ENCODE measurements around the gene DPPA5.
A peak's percentile ranks its signal among the peaks of the same experiment; 100 is the strongest.
"Not testable (repeated sequence)": the region's sequence is repeated elsewhere in the genome, so short reads cannot be mapped to it uniquely, and the experiment has no call there.

Gene DPPA5

GRCh38 chr6:73314577-73315492 lies 39.2 kb downstream of the DPPA5 start:
- H3K9me3 ChIP-seq (ENCODE audit: insufficient read depth, low read length): peaks cover 11% of the 10 kb centered on the region
- H3K27ac ChIP-seq (ENCODE audit: low read length): no peak overlapping the region
- H3K9ac ChIP-seq (ENCODE audit: low read length): no peak overlapping the region
- no peaks in the 10 kb centered on the region; the same call in 1 of the 2 replicates for H3K4me1 ChIP-seq (ENCODE audit: low read length)
- peaks cover under 1% of the 10 kb centered on the region for H3K79me2 ChIP-seq (ENCODE audit: low read length)
- no peak overlapping the region for H2AFZ ChIP-seq (ENCODE audit: low read depth, low read length)
- H4K20me1 ChIP-seq (ENCODE audit: insufficient read depth, low read length): no peaks in the 10 kb centered on the region
- peaks cover 2% of the 10 kb centered on the region for H3K36me3 ChIP-seq (replicated peaks; ENCODE audit: low read depth, low read length)
- no peak overlapping the region for H3K4me3 ChIP-seq (ENCODE audit: low read length)
- TF ChIP-seq EZH2phosphoT487 (IDR thresholded peaks at IDR 0.05; ENCODE audit: low read depth): no peak
- no peak for TF ChIP-seq CTCF (IDR thresholded peaks at IDR 0.05; ENCODE audit: low read depth, low read length)
- no peaks in the 10 kb centered on the region for H3K27me3 ChIP-seq (ENCODE audit: low read depth, low read length)
- H3K4me2 ChIP-seq (ENCODE audit: low read length): no peak overlapping the region

GRCh38 chr6:73310503-73310845 lies 43.6 kb downstream of the DPPA5 start:
- H3K36me3 ChIP-seq (replicated peaks; ENCODE audit: low read depth, low read length); H3K27me3 ChIP-seq (ENCODE audit: low read depth, low read length); H4K20me1 ChIP-seq (ENCODE audit: insufficient read depth, low read length); H3K9me3 ChIP-seq (ENCODE audit: insufficient read depth, low read length): not testable (repeated sequence)
- peak overlapping the region; percentile 53 for H3K27ac ChIP-seq (ENCODE audit: low read length)
- peaks cover 36% of the 10 kb centered on the region for H3K79me2 ChIP-seq (ENCODE audit: low read length)
- H2AFZ ChIP-seq (ENCODE audit: low read depth, low read length): peak overlapping the region; percentile 81
- peak overlapping the region; percentile 87 for H3K9ac ChIP-seq (ENCODE audit: low read length)
- H3K4me1 ChIP-seq (ENCODE audit: low read length): peaks cover 12% of the 10 kb centered on the region
- peak overlapping the region; percentile 81 for H3K4me3 ChIP-seq (ENCODE audit: low read length)
- peak overlapping the region; percentile 89 for H3K4me2 ChIP-seq (ENCODE audit: low read length)

- Histone ChIP-seq H3K27me3 (ENCODE audit: low read depth, low read length) (no peaks in the 10 kb centered on the region), H3K4me2 (ENCODE audit: low read length) (peak overlapping the region; percentile 89), H3K4me1 (ENCODE audit: low read length) (peaks cover 12% of the 10 kb centered on the region), H4K20me1 (ENCODE audit: insufficient read depth, low read length) (no peaks in the 10 kb centered on the region), H3K79me2 (ENCODE audit: low read length) (peaks cover 38% of the 10 kb centered on the region), H3K4me3 (ENCODE audit: low read length) (peak overlapping the region; percentile 81), H3K36me3 (replicated peaks; ENCODE audit: low read depth, low read length) (peaks cover 10% of the 10 kb centered on the region), H3K9ac (ENCODE audit: low read length) (peak overlapping the region; percentile 87), H2AFZ (ENCODE audit: low read depth, low read length) (peak overlapping the region; percentile 81), H3K27ac (ENCODE audit: low read length) (peak overlapping the region; percentile 53), H3K9me3 (ENCODE audit: insufficient read depth, low read length) (no peaks in the 10 kb centered on the region)
- TF ChIP-seq CTCF (IDR thresholded peaks at IDR 0.05; ENCODE audit: low read depth, low read length) (peak; percentile 90), EZH2phosphoT487 (IDR thresholded peaks at IDR 0.05; ENCODE audit: low read depth) (no peak)
These were observed 44.1 kb downstream of the DPPA5 start for GRCh38 chr6:73309785-73310502.

GRCh38 chr6:73309535-73309784 lies 44.6 kb downstream of the DPPA5 start:
- Histone ChIP-seq H2AFZ (ENCODE audit: low read depth, low read length) (peak overlapping the region; percentile 81), H3K27ac (ENCODE audit: low read length) (peak overlapping the region; percentile 53), H3K4me3 (ENCODE audit: low read length) (peak overlapping the region; percentile 81), H3K9me3 (ENCODE audit: insufficient read depth, low read length) (no peaks in the 10 kb centered on the region), H3K79me2 (ENCODE audit: low read length) (peaks cover 43% of the 10 kb centered on the region), H3K4me2 (ENCODE audit: low read length) (peak overlapping the region; percentile 89), H3K36me3 (replicated peaks; ENCODE audit: low read depth, low read length) (peaks cover 14% of the 10 kb centered on the region), H3K9ac (ENCODE audit: low read length) (peak overlapping the region; percentile 87), H3K4me1 (ENCODE audit: low read length) (peaks cover 15% of the 10 kb centered on the region), H4K20me1 (ENCODE audit: insufficient read depth, low read length) (no peaks in the 10 kb centered on the region), H3K27me3 (ENCODE audit: low read depth, low read length) (no peaks in the 10 kb centered on the region)
- TF ChIP-seq CTCF (IDR thresholded peaks at IDR 0.05; ENCODE audit: low read depth, low read length) (no peak), EZH2phosphoT487 (IDR thresholded peaks at IDR 0.05; ENCODE audit: low read depth) (no peak)

Measured in OCI-LY3 (cell line).